H9 (cell line): ENCODE data around the gene PIP4K2A. TPM values are rescaled to one million over a fixed set of nuclear protein-coding genes. Genes with fewer than 3 reads are reported as not detected.

ENCODE experiments used
- DNase-seq: peaks from one replicate; pipeline ENCODE4 v3.0.0-alpha.2; 2017
- H2AFZ ChIP-seq: one replicate; pipeline ENCODE4 v1.6.1; 2013; ENCODE audit warnings: mild to moderate bottlenecking, low read length, control low read depth, moderate library complexity
- H2AK5ac ChIP-seq: 2 replicates; pipeline ENCODE4 v1.6.1; 2013; ENCODE audit warnings: low read length, control low read depth, mixed read lengths; ENCODE audit not compliant: insufficient read length
- H2BK120ac ChIP-seq: one replicate; pipeline ENCODE4 v1.6.1; 2013; ENCODE audit warnings: low read depth, mild to moderate bottlenecking, low read length, control low read depth, inconsistent platforms; ENCODE audit not compliant: poor library complexity, severe bottlenecking
- H2BK12ac ChIP-seq: 2 replicates; pipeline ENCODE4 v1.6.1; 2013; ENCODE audit warnings: low read length, control low read depth, mixed read lengths, low read depth; ENCODE audit not compliant: insufficient read length
- H2BK15ac ChIP-seq: 2 replicates; pipeline ENCODE4 v1.6.1; 2013; ENCODE audit warnings: low read depth, low read length, control low read depth
- H2BK20ac ChIP-seq: one replicate; pipeline ENCODE4 v1.6.1; 2013; ENCODE audit warnings: low read depth, mild to moderate bottlenecking, low read length, control low read depth, inconsistent platforms; ENCODE audit not compliant: poor library complexity, severe bottlenecking
- H2BK5ac ChIP-seq: 2 replicates; pipeline ENCODE4 v1.6.1; 2013; ENCODE audit warnings: low read length, control low read depth, mixed read lengths; ENCODE audit not compliant: insufficient read length
- H3K14ac ChIP-seq: 2 replicates; pipeline ENCODE4 v1.6.1; 2013; ENCODE audit warnings: low read length, control low read depth; ENCODE audit not compliant: insufficient read depth
- H3K18ac ChIP-seq: 2 replicates; pipeline ENCODE4 v1.6.1; 2013; ENCODE audit warnings: low read depth, mild to moderate bottlenecking, mixed read lengths, low read length, control low read depth; ENCODE audit not compliant: insufficient read length
- H3K23ac ChIP-seq: 2 replicates; pipeline ENCODE4 v1.6.1; 2013; ENCODE audit warnings: low read length, control low read depth, mixed read lengths, low read depth; ENCODE audit not compliant: insufficient read length
- H3K23me2 ChIP-seq: 2 replicates; pipeline ENCODE4 v1.6.1; 2013; ENCODE audit warnings: low read depth, mild to moderate bottlenecking, mixed read lengths, low read length, control low read depth; ENCODE audit not compliant: insufficient read length, poor library complexity, severe bottlenecking
- H3K27ac ChIP-seq: 2 replicates; pipeline ENCODE4 v1.5.1; 2013; ENCODE audit warnings: low read length, control low read depth, mixed read lengths, low read depth; ENCODE audit not compliant: insufficient read length
- H3K27me3 ChIP-seq: 2 replicates; pipeline ENCODE4 v1.6.1; 2013; ENCODE audit warnings: low read length, control low read depth, inconsistent platforms; ENCODE audit not compliant: insufficient read depth
- H3K4ac ChIP-seq: 2 replicates; pipeline ENCODE4 v1.6.1; 2013; ENCODE audit warnings: low read depth, mild to moderate bottlenecking, control low read depth, inconsistent platforms, low read length, moderate library complexity
- H3K4me1 ChIP-seq: 2 replicates; pipeline ENCODE4 v1.6.1; 2013; ENCODE audit warnings: low read length, control low read depth, inconsistent platforms; ENCODE audit not compliant: insufficient read depth
- H3K4me2 ChIP-seq: 2 replicates; pipeline ENCODE4 v1.6.1; 2013; ENCODE audit warnings: low read length, control low read depth, mixed read lengths; ENCODE audit not compliant: insufficient read length, insufficient read depth
- H3K56ac ChIP-seq: 2 replicates; pipeline ENCODE4 v1.6.1; 2013; ENCODE audit warnings: low read depth, mild to moderate bottlenecking, mixed read lengths, low read length, control low read depth; ENCODE audit not compliant: insufficient read length
- H3K79me1 ChIP-seq: 2 replicates; pipeline ENCODE4 v1.6.1; 2013; ENCODE audit warnings: low read depth, mild to moderate bottlenecking, moderate library complexity, low read length, control low read depth, inconsistent platforms; ENCODE audit not compliant: insufficient read depth, poor library complexity, severe bottlenecking
- H3K79me2 ChIP-seq: 2 replicates; pipeline ENCODE4 v1.6.1; 2013; ENCODE audit warnings: low read length, control low read depth, inconsistent platforms; ENCODE audit not compliant: insufficient read depth
- H3K9ac ChIP-seq: 2 replicates; pipeline ENCODE4 v1.6.1; 2013; ENCODE audit warnings: low read length, control low read depth, mixed read lengths; ENCODE audit not compliant: insufficient read length; ENCODE audit errors: extremely low read depth
- H3K9me3 ChIP-seq: one replicate; pipeline ENCODE4 v1.6.1; 2013; ENCODE audit warnings: low read depth, low read length, inconsistent platforms; ENCODE audit not compliant: control insufficient read depth
- H3T11ph ChIP-seq: one replicate; pipeline ENCODE4 v1.6.1; 2013; ENCODE audit warnings: mild to moderate bottlenecking, low read length, control low read depth, inconsistent platforms
- H4K20me1 ChIP-seq: one replicate; pipeline ENCODE4 v1.6.1; 2013; ENCODE audit not compliant: control insufficient read depth, insufficient read length, insufficient read depth
- H4K5ac ChIP-seq: 2 replicates; pipeline ENCODE4 v1.6.1; 2013; ENCODE audit warnings: low read depth, mild to moderate bottlenecking, mixed read lengths, low read length, control low read depth; ENCODE audit not compliant: insufficient read length
- H4K8ac ChIP-seq: replicated peaks from 2 replicates; pipeline ENCODE4 v1.6.1; 2013; ENCODE audit warnings: low read length, control low read depth, mixed read lengths, low read depth; ENCODE audit not compliant: insufficient read length
- H4K91ac ChIP-seq: 2 replicates; pipeline ENCODE4 v1.6.1; 2013; ENCODE audit warnings: low read depth, mild to moderate bottlenecking, moderate library complexity, mixed read lengths, low read length, control low read depth; ENCODE audit not compliant: insufficient read length
- H3K27ac Mint-ChIP-seq, 3 experiments: 2 replicates in 2 of 3; 3 replicates in 1 of 3; pipeline ENCODE4 v1.8.0; 2020 to 2021; ENCODE audit warnings: mixed read lengths in 3 of 3, mild to moderate bottlenecking in 1 of 3, moderate library complexity in 1 of 3
- H3K27me3 Mint-ChIP-seq: 2 replicates; pipeline ENCODE4 v1.8.0; 2021; ENCODE audit warnings: low read depth, mild to moderate bottlenecking, moderate library complexity, mixed read lengths
- H3K36me3 Mint-ChIP-seq, 3 experiments: 2 replicates in 2 of 3; 3 replicates in 1 of 3; pipeline ENCODE4 v1.8.0; 2020 to 2021; ENCODE audit warnings: low read depth in 3 of 3, mixed read lengths in 3 of 3; ENCODE audit not compliant: insufficient read depth in 1 of 3
- H3K4me1 Mint-ChIP-seq, 2 experiments: 2 replicates each; pipeline ENCODE4 v1.8.0; 2020; ENCODE audit warnings: mixed read lengths in 2 of 2
- H3K4me3 Mint-ChIP-seq, 2 experiments: 2 replicates in 1 of 2; 3 replicates in 1 of 2; pipeline ENCODE4 v1.8.0; 2020 to 2021; ENCODE audit warnings: mild to moderate bottlenecking in 2 of 2, mixed read lengths in 2 of 2, moderate library complexity in 1 of 2
- H3K9me3 Mint-ChIP-seq, 2 experiments: 2 replicates in 1 of 2; 3 replicates in 1 of 2; pipeline ENCODE4 v1.8.0; 2020; ENCODE audit warnings: mild to moderate bottlenecking in 2 of 2, mixed read lengths in 2 of 2, moderate library complexity in 1 of 2
- CTCF ChIP-seq: fragments of 200-600 bp; sonication (generic); conservative IDR thresholded peaks from 3 replicates; pipeline ENCODE4 v1.8.0; 2021; ENCODE audit warnings: antibody characterized with exemption, mild to moderate bottlenecking
- WGBS: extraction: QIAGEN DNeasy Blood & Tissue Kit; methylation state at CpG from one replicate; pipeline ENCODE4 v1.1.7; 2013; ENCODE audit warnings: missing lambda C conversion rate, low lambda C conversion rate, mixed read lengths; ENCODE audit not compliant: insufficient read length; ENCODE audit errors: extremely low coverage; 5-methylcytosine and 5-hydroxymethylcytosine counted together
- total RNA-seq: library from RNA; stranded (reverse); gene quantifications from 2 replicates; pipeline ENCODE4 v1.2.1, GENCODE V29; 2021

Gene PIP4K2A
- total RNA-seq, 1 experiment from 2014 or later: 33.6 TPM

- Histone ChIP-seq H3K9me3 (no peaks in the 10 kb centered on the region), H3K56ac (no peak overlapping the region), H3K23ac (no peak overlapping the region), H3K14ac (no peak overlapping the region), H3T11ph (no peak overlapping the region), H3K4me2 (no peak overlapping the region), H3K23me2 (no peaks in the 10 kb centered on the region), H2BK120ac (no peak overlapping the region), H2BK12ac (no peak overlapping the region), H4K91ac (no peak overlapping the region), H4K8ac (no peak overlapping the region), H3K27me3 (no peaks in the 10 kb centered on the region), H4K20me1 (no peaks in the 10 kb centered on the region), H3K9ac (no peak overlapping the region), H3K79me2 (peaks cover 8% of the 10 kb centered on the region; the same call in 1 of the 2 replicates), H2AK5ac (no peak overlapping the region), H3K4ac (no peak overlapping the region), H3K79me1 (no peaks in the 10 kb centered on the region), H3K18ac (no peak overlapping the region), H4K5ac (no peak overlapping the region), H2BK15ac (no peak overlapping the region), H3K27ac (no peak overlapping the region), H2BK20ac (no peak overlapping the region), H2AFZ (no peak overlapping the region), H3K4me1 (peaks cover 13% of the 10 kb centered on the region), H2BK5ac (no peak overlapping the region)
- WGBS: no CpG with 5 or more reads among the region's 3 CpGs
- Mint-ChIP-seq H3K27me3 (no peaks in the 10 kb centered on the region), H3K36me3 (no peaks in the 10 kb centered on the region; a peak in 1 of 7 replicates), H3K4me3 (no peak overlapping the region), H3K9me3 (no peaks in the 10 kb centered on the region; a peak in 1 of 5 replicates), H3K27ac (no peak overlapping the region), H3K4me1 (peaks cover 52% of the 10 kb centered on the region in 2 experiments)
- no peak for TF ChIP-seq CTCF
- DNase-seq: no peak
Measured at GRCh38 chr10:22674573-22674930, 39.8 kb downstream of the PIP4K2A start.
